PC-3 (cell line): Measurements from ENCODE around the gene DEFB132. TPM values are rescaled to one million over a fixed set of nuclear protein-coding genes. Genes with fewer than 3 reads are reported as not detected.

ENCODE experiments used
- ATAC-seq: fragments of 200-7000 bp; cut with Tn5 transposase; 2 replicates; pipeline ENCODE4 v1.9.1; 2020; ENCODE audit warnings: mild to moderate bottlenecking, moderate library complexity
- BruUV-seq: library from RNA; stranded (reverse); fragments of 400-500 nt; replicated peaks from 2 replicates; lab custom pipeline; 2021; lab: Mats Ljungman, UMichigan
- CTCF ChIA-PET: fragments of 300-600 bp; sonication (Branson Sonifier 250); formaldehyde crosslinking; loops from one replicate; lab custom pipeline; 2022; ENCODE audit warnings: antibody characterized with exemption; lab: Charles Lee
- POLR2A ChIA-PET: fragments of 300-600 bp; sonication (Branson Sonifier 250); formaldehyde crosslinking; loops from one replicate; lab custom pipeline; 2022; ENCODE audit warnings: antibody characterized with exemption; ENCODE audit not compliant: unreplicated experiment; lab: Charles Lee
- DNase-seq: peaks from one replicate; pipeline ENCODE4 v3.0.0-alpha.2; 2015
- H2AFZ ChIP-seq: fragments of 300-600 bp; sonication (generic); 2 replicates; pipeline ENCODE4 v1.6.0; 2016; ENCODE audit warnings: antibody characterized with exemption, low read length
- H3F3A ChIP-seq: fragments of 300-600 bp; sonication (generic); one replicate; pipeline ENCODE4 v1.6.0; 2017; ENCODE audit warnings: antibody characterized with exemption, low read length, control low read depth, mild to moderate bottlenecking; ENCODE audit not compliant: unreplicated experiment
- H3K27ac ChIP-seq: fragments of 300-600 bp; sonication (generic); 2 replicates; pipeline ENCODE4 v1.5.1; 2016; ENCODE audit warnings: mild to moderate bottlenecking, low read length
- H3K27me3 ChIP-seq: fragments of 300-600 bp; sonication (generic); 2 replicates; pipeline ENCODE4 v1.6.1; 2016; ENCODE audit warnings: low read length, mixed read lengths
- H3K36me3 ChIP-seq: fragments of 300-600 bp; sonication (generic); 2 replicates; pipeline ENCODE4 v1.6.1; 2016; ENCODE audit warnings: low read depth, mixed run types, low read length, mixed read lengths
- H3K4me1 ChIP-seq: fragments of 300-600 bp; sonication (generic); 2 replicates; pipeline ENCODE4 v1.5.1; 2016; ENCODE audit warnings: low read length; ENCODE audit not compliant: insufficient read depth
- H3K4me2 ChIP-seq: fragments of 300-600 bp; sonication (generic); 2 replicates; pipeline ENCODE4 v1.6.0; 2016; ENCODE audit warnings: low read length
- H3K4me3 ChIP-seq: fragments of 300-600 bp; sonication (generic); 2 replicates; pipeline ENCODE4 v1.5.1; 2016; ENCODE audit warnings: mild to moderate bottlenecking, low read length, mixed read lengths
- H3K79me2 ChIP-seq: fragments of 300-600 bp; sonication (generic); 2 replicates; pipeline ENCODE4 v1.6.1; 2017; ENCODE audit warnings: low read length, mixed read lengths
- H3K9ac ChIP-seq: fragments of 300-600 bp; sonication (generic); 2 replicates; pipeline ENCODE4 v1.6.0; 2016; ENCODE audit warnings: mild to moderate bottlenecking, low read length
- H3K9me2 ChIP-seq: fragments of 300-600 bp; sonication (generic); replicated peaks from 2 replicates; pipeline ENCODE4 v1.6.1; 2016; ENCODE audit warnings: mixed run types, low read length, mixed read lengths
- H3K9me3 ChIP-seq: fragments of 300-600 bp; sonication (generic); 2 replicates; pipeline ENCODE4 v1.6.1; 2016; ENCODE audit warnings: low read length, mixed read lengths
- H4K20me1 ChIP-seq: fragments of 300-600 bp; sonication (generic); 2 replicates; pipeline ENCODE4 v1.6.1; 2016; ENCODE audit warnings: low read length, mixed read lengths
- CTCF ChIP-seq: fragments of 300-600 bp; sonication (generic); conservative IDR thresholded peaks from 2 replicates; pipeline ENCODE4 v1.5.1; 2017; ENCODE audit warnings: antibody characterized with exemption, low read depth, mild to moderate bottlenecking, low read length
- EZH2 ChIP-seq: fragments of 300-600 bp; sonication (generic); IDR thresholded peaks from one replicate; pipeline ENCODE4 v1.6.1; 2017; ENCODE audit warnings: antibody characterized with exemption, mild to moderate bottlenecking, low read length; ENCODE audit not compliant: unreplicated experiment
- EZH2phosphoT487 ChIP-seq: fragments of 300-600 bp; sonication (generic); IDR thresholded peaks from 2 replicates; pipeline ENCODE4 v1.6.1; 2018; ENCODE audit warnings: mild to moderate bottlenecking, antibody characterized with exemption, low read length, borderline replicate concordance
- intact Hi-C: fragments of 100-400 bp; cut with micrococcal nuclease; formaldehyde crosslinking; loops from 2 replicates; pipeline ENCODE4 v1.9.0; 2023
- total RNA-seq: library from RNA; depleted of rRNA; stranded (reverse); fragments of >200 nt; gene quantifications from 2 replicates; pipeline ENCODE4 v1.2.3, GENCODE V29; 2014

The DEFB132 gene
- total RNA-seq, 1 experiment from 2014 or later, result not detected

DNA sequence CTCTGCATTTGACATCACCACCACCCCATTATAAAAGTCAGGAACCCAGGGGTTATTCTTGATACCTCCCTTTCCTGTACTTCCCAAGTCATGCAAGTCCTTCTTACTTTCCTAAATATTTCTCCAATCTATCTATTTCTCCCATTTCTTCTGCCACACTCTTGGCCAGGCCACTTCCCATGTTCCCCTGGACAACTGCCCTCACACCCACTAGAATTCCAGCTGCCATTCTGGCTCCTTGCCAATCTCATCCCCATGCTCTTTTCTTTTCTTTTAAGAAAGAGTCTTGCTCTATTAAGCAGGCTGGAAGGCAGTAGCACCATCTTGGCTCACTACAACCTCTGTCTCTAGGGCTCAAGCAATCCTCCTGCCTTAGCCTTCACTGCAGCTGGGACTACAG lies 15.2 kb downstream of the DEFB132 start:
- H3K79me2 ChIP-seq, result no peaks in the 10 kb centered on the region
- no peaks in the 10 kb centered on the region for H3K27me3 ChIP-seq
- no peaks in the 10 kb centered on the region for H4K20me1 ChIP-seq
- H3K4me2 ChIP-seq, result no peak overlapping the region
- H3K9me3 ChIP-seq, result no peaks in the 10 kb centered on the region
- intact Hi-C loops, result no loop called here
- DNase-seq, result no peak
- no peaks in the 10 kb centered on the region for H3K4me1 ChIP-seq
- H3K9me2 ChIP-seq, result no peaks in the 10 kb centered on the region
- ChIA-PET CTCF (no interaction called here), POLR2A (no interaction called here)
- TF ChIP-seq EZH2phosphoT487, result no peak
- TF ChIP-seq EZH2, result no peak
- TF ChIP-seq CTCF, result no peak
- H2AFZ ChIP-seq, result no peak overlapping the region
- H3K27ac ChIP-seq, result no peak overlapping the region
- ATAC-seq, result no peak
- H3F3A ChIP-seq, result no peaks in the 10 kb centered on the region
- H3K9ac ChIP-seq, result no peak overlapping the region
- peaks cover 9% of the 10 kb centered on the region for H3K36me3 ChIP-seq
- no peak overlapping the region for H3K4me3 ChIP-seq
- BruUV-seq, result no TSS peak

GRCh38 chr20:273884-274283 lies 16.4 kb downstream of the DEFB132 start:
- Histone ChIP-seq H3K9me2 (no peaks in the 10 kb centered on the region), H3K9ac (no peak overlapping the region), H3K4me1 (no peaks in the 10 kb centered on the region), H3K27ac (no peak overlapping the region), H2AFZ (no peak overlapping the region), H3K36me3 (peaks cover 12% of the 10 kb centered on the region), H3K9me3 (no peaks in the 10 kb centered on the region), H3F3A (no peaks in the 10 kb centered on the region), H3K79me2 (no peaks in the 10 kb centered on the region), H3K4me3 (no peak overlapping the region), H3K27me3 (no peaks in the 10 kb centered on the region), H3K4me2 (no peak overlapping the region), H4K20me1 (no peaks in the 10 kb centered on the region)
- ChIA-PET CTCF (no interaction called here), POLR2A (no interaction called here)
- TF ChIP-seq CTCF (no peak), EZH2 (no peak), EZH2phosphoT487 (no peak)
- BruUV-seq, result no TSS peak
- ATAC-seq (no peak), DNase-seq (no peak)
- intact Hi-C loops, result no loop called here

DNA sequence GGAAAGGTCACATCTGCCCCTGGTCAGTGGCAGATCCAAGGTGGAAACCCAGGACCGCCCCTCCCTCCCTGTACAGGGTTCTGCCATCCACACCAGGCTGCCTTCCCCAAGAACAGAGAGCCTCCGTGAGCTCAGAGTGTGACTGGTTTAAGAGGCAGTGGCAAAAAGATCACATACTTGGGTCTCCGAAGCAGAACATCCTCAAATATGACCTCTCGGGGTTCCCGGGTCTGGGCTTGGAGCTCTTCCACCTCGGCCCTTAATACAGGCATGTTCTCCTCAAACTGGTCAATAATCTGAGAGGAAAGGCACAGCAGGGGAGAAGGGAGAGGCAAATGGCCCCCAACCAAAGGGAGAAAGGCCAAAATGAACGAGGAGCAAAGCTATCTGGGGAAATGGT lies 18.3 kb downstream of the DEFB132 start:
- Histone ChIP-seq H3K36me3 (peaks cover 11% of the 10 kb centered on the region), H3K9me3 (no peaks in the 10 kb centered on the region), H3K4me1 (no peaks in the 10 kb centered on the region), H3K4me3 (no peak overlapping the region), H3K9ac (no peak overlapping the region), H3K27me3 (no peaks in the 10 kb centered on the region), H3K27ac (no peak overlapping the region), H4K20me1 (no peaks in the 10 kb centered on the region), H2AFZ (no peak overlapping the region), H3K9me2 (no peaks in the 10 kb centered on the region), H3K79me2 (no peaks in the 10 kb centered on the region), H3K4me2 (no peak overlapping the region), H3F3A (no peaks in the 10 kb centered on the region)
- TF ChIP-seq CTCF, result no peak
- TF ChIP-seq EZH2, result no peak
- TF ChIP-seq EZH2phosphoT487, result no peak
- DNase-seq, result no peak
- ChIA-PET POLR2A (no interaction called here), CTCF (no interaction called here)
- BruUV-seq, result no TSS peak
- intact Hi-C loops, result no loop called here
- no peak for ATAC-seq
